ENCODE data around the gene TCP11L2. TPM values are rescaled to one million over a fixed set of nuclear protein-coding genes. Genes with fewer than 3 reads are reported as not detected.

Gene TCP11L2
- total and polyA plus RNA-seq, 2 of the 4 experiments (the other 2 are of a cell fraction) = 7.3 to 32.8 TPM

GRCh38 chr12:106315523-106315922 is 13.0 kb downstream of the TCP11L2 start:
- H4K91ac ChIP-seq (ENCODE audit: insufficient read depth, low read depth, low read length) = no peak overlapping the region
- DNase-seq = no peak
- no peak overlapping the region for H3K4me2 ChIP-seq (ENCODE audit: low read depth, low read length)
- no peak overlapping the region for H2BK120ac ChIP-seq (ENCODE audit: low read depth, low read length)
- H3K9me1 ChIP-seq (ENCODE audit: insufficient read depth, low read length) = peaks cover 5% of the 10 kb centered on the region
- no peaks in the 10 kb centered on the region for H3K4me1 ChIP-seq (ENCODE audit: control insufficient read depth, insufficient read depth, low read length)
- no peak overlapping the region for H4K5ac ChIP-seq (ENCODE audit: low read depth, low read length)
- H2BK5ac ChIP-seq (ENCODE audit: low read depth, low read length, poor library complexity, severe bottlenecking) = no peak overlapping the region
- H3K23ac ChIP-seq (ENCODE audit: low read depth, low read length) = no peak overlapping the region
- intact Hi-C loops (cut with micrococcal nuclease) = no loop called here
- no peak overlapping the region for H3K18ac ChIP-seq (ENCODE audit: low read depth, low read length)
- ChIA-PET POLR2A (ENCODE audit: unreplicated experiment) (no interaction called here), CTCF (no interaction called here)
- H2BK20ac ChIP-seq (ENCODE audit: low read depth, low read length) = no peak overlapping the region
- no peak overlapping the region for H3K14ac ChIP-seq (replicated peaks; ENCODE audit: low read depth, low read length)
- no peak overlapping the region for H2AK9ac ChIP-seq (replicated peaks; ENCODE audit: low read depth, low read length, poor library complexity)
- no peak for ATAC-seq (ENCODE audit: low read depth)
- H2BK15ac ChIP-seq (ENCODE audit: low read depth, low read length) = no peak overlapping the region
- no peak overlapping the region for H3K4ac ChIP-seq (ENCODE audit: low read depth, low read length)
- H4K20me1 ChIP-seq (ENCODE audit: insufficient read depth, low read length) = no peaks in the 10 kb centered on the region
- no peak overlapping the region for H2AK5ac ChIP-seq (ENCODE audit: low read depth, low read length)
- H3K9ac ChIP-seq (ENCODE audit: low read depth, low read length) = no peak overlapping the region
- TF ChIP-seq MXI1 (IDR thresholded peaks at IDR 0.05; ENCODE audit: borderline replicate concordance, low read depth, low read length) (no peak), CTCF (conservative IDR thresholded peaks at IDR 0.05; ENCODE audit: low read depth, low read length) (no peak), POLR2A (IDR thresholded peaks at IDR 0.05; ENCODE audit: low read depth, low read length) (no peak), SMC3 (IDR thresholded peaks at IDR 0.05; ENCODE audit: low read depth, low read length) (no peak), CEBPB (IDR thresholded peaks at IDR 0.05; ENCODE audit: low read depth, low read length) (no peak), RAD21 (IDR thresholded peaks at IDR 0.05; ENCODE audit: low read length) (no peak), FOS (IDR thresholded peaks at IDR 0.05; ENCODE audit: low read depth, low read length) (no peak), MAZ (IDR thresholded peaks at IDR 0.05; ENCODE audit: borderline replicate concordance, low read depth, low read length) (no peak), RCOR1 (IDR thresholded peaks at IDR 0.05; ENCODE audit: insufficient replicate concordance, low read length) (no peak), NFE2L2 (IDR thresholded peaks at IDR 0.05; ENCODE audit: low read depth, low read length) (no peak)
- H3K79me1 ChIP-seq (ENCODE audit: low read depth in 1 of 2, low read length in 2 of 2) = peaks cover 4 to 5% of the 10 kb centered on the region in 2 experiments; a peak in 1 of 4 replicates
- H3K9me3 ChIP-seq (ENCODE audit: control insufficient read depth, insufficient read depth, low read length) = no peaks in the 10 kb centered on the region
- in situ Hi-C loops (cut with MboI; ENCODE audit: low sequenced_read_pairs) = no loop called here
- BruUV-seq (replicated peaks) = no TSS peak
- no peak overlapping the region for H4K8ac ChIP-seq (ENCODE audit: low read depth in 2 of 2, low read length in 2 of 2)
- no peaks in the 10 kb centered on the region for H3K27me3 ChIP-seq (ENCODE audit: control insufficient read depth, insufficient read depth, low read length)
- H3K56ac ChIP-seq (ENCODE audit: extremely low read depth, insufficient read depth, low read length) = no peak overlapping the region
- H3K4me3 ChIP-seq (ENCODE audit: insufficient read depth, low read depth, low read length) = no peak overlapping the region
- WGBS, 2 experiments (ENCODE audit: extremely low coverage in 2 of 2, insufficient read length in 1 of 2) = 100% methylated on average over 1 of the region's 4 CpGs; no CpG with 5 or more reads in 1 of the 2 experiments
- H3K36me3 ChIP-seq (ENCODE audit: control insufficient read depth, insufficient read depth, low read length) = peaks cover 21% of the 10 kb centered on the region
- no peak overlapping the region for H3K27ac ChIP-seq (ENCODE audit: insufficient read depth, low read length)
- no peak overlapping the region for H2AFZ ChIP-seq (replicated peaks; ENCODE audit: low read length, poor library complexity)
- dilution Hi-C loops (cut with HindIII; ENCODE audit: low sequenced_read_pairs, unreplicated experiment) = no loop called here

Measured in IMR-90 (cell line).